Caco-2 (cell line): ENCODE results near the gene CNTN5. TPM values are rescaled to one million over a fixed set of nuclear protein-coding genes. Genes with fewer than 3 reads are reported as not detected.

ENCODE experiments used
- BruUV-seq: library from RNA; stranded (reverse); fragments of 400-500 nt; replicated peaks from 2 replicates; lab custom pipeline; 2021; lab: Mats Ljungman, UMichigan
- CTCF ChIA-PET: fragments of 300-600 bp; sonication (Branson Sonifier 250); formaldehyde crosslinking; loops from one replicate; lab custom pipeline; 2022; ENCODE audit warnings: antibody characterized with exemption; lab: Charles Lee
- POLR2A ChIA-PET: fragments of 300-600 bp; sonication (Branson Sonifier 250); formaldehyde crosslinking; loops from one replicate; lab custom pipeline; 2022; ENCODE audit warnings: antibody characterized with exemption; lab: Charles Lee
- DNase-seq, 2 experiments: peaks; one replicate each; pipeline versions ENCODE4 v3.0.0 to v3.0.0-alpha.2; 2020 to 2022
- H3K27me3 ChIP-seq: replicated peaks from 2 replicates; pipeline ENCODE4 v1.6.0; 2011; ENCODE audit warnings: low read length; ENCODE audit not compliant: control insufficient read depth, insufficient read depth
- H3K36me3 ChIP-seq: 2 replicates; pipeline ENCODE4 v1.5.1; 2011; ENCODE audit warnings: low read length; ENCODE audit not compliant: control insufficient read depth, insufficient read depth
- H3K4me1 ChIP-seq: fragments of 250-450 bp; sonication (Bioruptor Pico); 2 replicates; pipeline ENCODE4 v1.5.1; 2020; ENCODE audit warnings: mild to moderate bottlenecking
- H3K4me3 ChIP-seq: 2 replicates; pipeline ENCODE4 v1.5.1; 2011; ENCODE audit warnings: low read depth, mild to moderate bottlenecking, control low read depth, low read length
- H3K9me3 ChIP-seq: fragments of 250-450 bp; sonication (Bioruptor Pico); 2 replicates; pipeline ENCODE4 v1.5.1; 2020; ENCODE audit warnings: mild to moderate bottlenecking, moderate library complexity
- H3K27ac Mint-ChIP-seq: one replicate; pipeline ENCODE4 v1.8.0; 2022; ENCODE audit warnings: mixed read lengths; ENCODE audit not compliant: unreplicated experiment
- H3K27me3 Mint-ChIP-seq: one replicate; pipeline ENCODE4 v1.8.0; 2022; ENCODE audit warnings: mixed read lengths; ENCODE audit not compliant: insufficient read depth, unreplicated experiment
- H3K36me3 Mint-ChIP-seq: one replicate; pipeline ENCODE4 v1.8.0; 2022; ENCODE audit warnings: mild to moderate bottlenecking, mixed read lengths; ENCODE audit not compliant: insufficient read depth, unreplicated experiment
- H3K4me1 Mint-ChIP-seq: one replicate; pipeline ENCODE4 v1.8.0; 2022; ENCODE audit warnings: low read depth, mixed read lengths; ENCODE audit not compliant: unreplicated experiment
- H3K4me3 Mint-ChIP-seq: one replicate; pipeline ENCODE4 v1.8.0; 2022; ENCODE audit warnings: mild to moderate bottlenecking, moderate library complexity, mixed read lengths; ENCODE audit not compliant: unreplicated experiment
- H3K9me3 Mint-ChIP-seq: one replicate; pipeline ENCODE4 v1.8.0; 2022; ENCODE audit warnings: mixed read lengths; ENCODE audit not compliant: unreplicated experiment
- intact Hi-C: fragments of 100-400 bp; cut with micrococcal nuclease; formaldehyde crosslinking; loops from one replicate; pipeline ENCODE4 v1.10.0; 2022; ENCODE audit not compliant: unreplicated experiment
- total RNA-seq: library from RNA; stranded (reverse); gene quantifications from 2 replicates; pipeline ENCODE4 v1.2.3, GENCODE V29; 2022
- TF ChIP-seq, protein P1 (sequence below), 2 experiments: fragments of 200-600 bp in 1 of 2; IDR thresholded peaks; 1 replicate in 1 of 2; 2 replicates in 1 of 2; pipeline versions ENCODE4 v1.5.1 to v1.8.0; 2011 to 2022; ENCODE audit warnings: antibody characterized with exemption in 1 of 2, control low read depth in 1 of 2, inconsistent platforms in 1 of 2, low read depth in 1 of 2, low read length in 1 of 2, mild to moderate bottlenecking in 1 of 2, moderate library complexity in 1 of 2; ENCODE audit not compliant: insufficient read depth in 1 of 2, severe bottlenecking in 1 of 2, unreplicated experiment in 1 of 2

The CNTN5 gene
- total RNA-seq, 1 experiment from 2014 or later, result 1.00 TPM

DNA sequence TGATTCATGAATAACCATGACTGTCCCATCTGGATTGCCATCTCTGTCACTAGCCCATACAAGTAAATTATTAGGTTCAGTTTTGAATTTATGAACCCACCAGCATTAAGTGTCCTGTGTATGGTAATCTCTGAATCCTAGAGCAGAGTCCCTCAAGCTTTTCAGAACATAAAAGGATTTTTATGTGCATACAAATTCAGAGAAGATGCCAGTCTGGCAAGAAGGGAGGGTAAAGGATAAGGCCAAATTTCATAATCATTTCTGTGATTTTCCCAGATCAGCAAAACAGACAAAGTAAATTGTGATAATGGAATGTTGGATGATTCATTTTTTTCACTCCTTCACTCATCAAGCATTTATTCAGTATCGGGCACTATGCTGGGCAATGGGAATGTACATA lies 1295.2 kb downstream of the CNTN5 start:
- BruUV-seq, result no TSS peak
- no peaks in the 10 kb centered on the region for H3K27me3 ChIP-seq
- Mint-ChIP-seq H3K4me1 (no peaks in the 10 kb centered on the region), H3K27ac (no peak overlapping the region), H3K36me3 (no peaks in the 10 kb centered on the region), H3K27me3 (peaks cover 8% of the 10 kb centered on the region), H3K4me3 (no peak overlapping the region), H3K9me3 (no peaks in the 10 kb centered on the region)
- no peak for DNase-seq
- H3K36me3 ChIP-seq, result no peaks in the 10 kb centered on the region
- H3K4me1 ChIP-seq, result no peaks in the 10 kb centered on the region
- TF ChIP-seq, protein P1, sequence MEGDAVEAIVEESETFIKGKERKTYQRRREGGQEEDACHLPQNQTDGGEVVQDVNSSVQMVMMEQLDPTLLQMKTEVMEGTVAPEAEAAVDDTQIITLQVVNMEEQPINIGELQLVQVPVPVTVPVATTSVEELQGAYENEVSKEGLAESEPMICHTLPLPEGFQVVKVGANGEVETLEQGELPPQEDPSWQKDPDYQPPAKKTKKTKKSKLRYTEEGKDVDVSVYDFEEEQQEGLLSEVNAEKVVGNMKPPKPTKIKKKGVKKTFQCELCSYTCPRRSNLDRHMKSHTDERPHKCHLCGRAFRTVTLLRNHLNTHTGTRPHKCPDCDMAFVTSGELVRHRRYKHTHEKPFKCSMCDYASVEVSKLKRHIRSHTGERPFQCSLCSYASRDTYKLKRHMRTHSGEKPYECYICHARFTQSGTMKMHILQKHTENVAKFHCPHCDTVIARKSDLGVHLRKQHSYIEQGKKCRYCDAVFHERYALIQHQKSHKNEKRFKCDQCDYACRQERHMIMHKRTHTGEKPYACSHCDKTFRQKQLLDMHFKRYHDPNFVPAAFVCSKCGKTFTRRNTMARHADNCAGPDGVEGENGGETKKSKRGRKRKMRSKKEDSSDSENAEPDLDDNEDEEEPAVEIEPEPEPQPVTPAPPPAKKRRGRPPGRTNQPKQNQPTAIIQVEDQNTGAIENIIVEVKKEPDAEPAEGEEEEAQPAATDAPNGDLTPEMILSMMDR (IDR thresholded peaks at IDR 0.05; ENCODE audit: insufficient read depth in 1 of 2, low read depth in 1 of 2, low read length in 1 of 2, severe bottlenecking in 1 of 2, unreplicated experiment in 1 of 2), result no peak
- POLR2A ChIA-PET, result no interaction called here
- no peak overlapping the region for H3K4me3 ChIP-seq
- intact Hi-C loops, result no loop called here
- H3K9me3 ChIP-seq, result no peaks in the 10 kb centered on the region
- CTCF ChIA-PET, result no interaction called here

DNA sequence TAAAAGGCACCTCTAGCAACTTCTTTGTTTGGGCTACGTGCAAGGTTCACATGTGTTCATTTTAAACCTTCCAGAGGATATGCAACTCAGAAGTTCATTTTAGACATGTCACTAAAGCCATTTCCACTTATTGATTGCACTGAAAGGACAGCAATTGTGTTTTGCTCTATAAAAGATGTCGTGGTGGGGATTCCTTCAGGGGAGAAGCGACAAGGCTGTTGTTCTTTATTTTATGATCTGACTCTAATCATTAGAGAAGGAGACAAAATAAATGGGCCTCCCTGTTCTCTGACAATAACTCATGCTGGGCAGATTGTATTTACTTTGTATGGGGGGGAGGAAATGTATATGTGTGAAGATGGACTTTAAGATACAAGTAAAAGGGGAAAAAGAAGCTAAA lies 1296.2 kb downstream of the CNTN5 start:
- H3K27ac Mint-ChIP-seq, result no peak overlapping the region
- POLR2A ChIA-PET, result no interaction called here

DNA sequence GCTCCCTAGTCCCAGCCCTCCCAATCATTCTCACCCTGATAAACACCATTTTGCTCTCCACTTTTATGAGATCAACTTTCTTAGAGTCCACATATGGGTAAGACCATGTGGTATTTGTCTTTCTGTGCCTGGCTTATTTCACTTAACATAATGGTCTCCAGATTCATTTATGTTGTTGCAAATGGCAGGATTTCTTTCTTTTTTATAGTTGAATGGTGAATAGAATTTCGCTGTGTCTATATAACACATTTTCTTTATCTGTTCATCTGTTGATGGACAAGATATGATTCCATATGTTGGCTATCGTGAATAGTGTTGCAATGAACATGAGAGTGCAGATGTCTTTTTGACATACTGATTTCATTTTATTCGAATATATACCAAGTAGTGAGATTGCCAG lies 1298.9 kb downstream of the CNTN5 start:
- Mint-ChIP-seq H3K9me3 (no peaks in the 10 kb centered on the region), H3K4me3 (no peak overlapping the region), H3K27ac (no peak overlapping the region), H3K27me3 (no peaks in the 10 kb centered on the region), H3K4me1 (no peaks in the 10 kb centered on the region), H3K36me3 (no peaks in the 10 kb centered on the region)
- DNase-seq, result no peak
- no peaks in the 10 kb centered on the region for H3K36me3 ChIP-seq
- H3K4me3 ChIP-seq, result no peak overlapping the region
- ChIA-PET CTCF (no interaction called here), POLR2A (no interaction called here)
- H3K9me3 ChIP-seq, result no peaks in the 10 kb centered on the region
- H3K4me1 ChIP-seq, result no peaks in the 10 kb centered on the region
- BruUV-seq, result no TSS peak
- intact Hi-C loops, result loop anchor here (5.0 kb wide), 1 partner anchor 53 kb away; no protein-coding TSS in a partner anchor
- TF ChIP-seq, protein P1 (IDR thresholded peaks at IDR 0.05; ENCODE audit: insufficient read depth in 1 of 2, low read depth in 1 of 2, low read length in 1 of 2, severe bottlenecking in 1 of 2, unreplicated experiment in 1 of 2), result no peak
- H3K27me3 ChIP-seq, result no peaks in the 10 kb centered on the region

More for the DNA sequence above, 1296.2 kb downstream of the CNTN5 start:
- no peaks in the 10 kb centered on the region for H3K27me3 ChIP-seq
- no peak overlapping the region for H3K4me3 ChIP-seq
- no peaks in the 10 kb centered on the region for H3K9me3 ChIP-seq
- H3K4me1 ChIP-seq, result no peaks in the 10 kb centered on the region
- TF ChIP-seq, protein P1 (IDR thresholded peaks at IDR 0.05; ENCODE audit: insufficient read depth in 1 of 2, low read depth in 1 of 2, low read length in 1 of 2, severe bottlenecking in 1 of 2, unreplicated experiment in 1 of 2), result no peak
- H3K4me3 Mint-ChIP-seq, result no peak overlapping the region
- BruUV-seq, result no TSS peak
- H3K36me3 ChIP-seq, result no peaks in the 10 kb centered on the region
- CTCF ChIA-PET, result no interaction called here
- H3K4me1 Mint-ChIP-seq, result no peaks in the 10 kb centered on the region
- no peaks in the 10 kb centered on the region for H3K36me3 Mint-ChIP-seq
- no peaks in the 10 kb centered on the region for H3K9me3 Mint-ChIP-seq
- intact Hi-C loops, result no loop called here
- peaks cover 8% of the 10 kb centered on the region for H3K27me3 Mint-ChIP-seq
- no peak for DNase-seq
